ENCODE measurements around the gene VEPH1.

The VEPH1 gene

GRCh38 chr3:157535667-157536066 is 32.5 kb upstream of the VEPH1 start:
- no peaks in the 10 kb centered on the region for H4K20me1 ChIP-seq (ENCODE audit: insufficient read depth, low read length)
- no peak overlapping the region for H2AFZ ChIP-seq (ENCODE audit: low read depth, low read length)
- H3K9me3 ChIP-seq (ENCODE audit: insufficient read depth, low read length) = no peaks in the 10 kb centered on the region
- no peak overlapping the region for H3K27ac ChIP-seq (ENCODE audit: low read length)
- TF ChIP-seq EZH2phosphoT487 (IDR thresholded peaks at IDR 0.05; ENCODE audit: low read depth) (no peak), CTCF (IDR thresholded peaks at IDR 0.05; ENCODE audit: low read depth, low read length) (no peak)
- no peaks in the 10 kb centered on the region for H3K36me3 ChIP-seq (replicated peaks; ENCODE audit: low read depth, low read length)
- H3K4me1 ChIP-seq (ENCODE audit: low read length) = peaks cover 12% of the 10 kb centered on the region
- no peaks in the 10 kb centered on the region for H3K27me3 ChIP-seq (ENCODE audit: low read depth, low read length)
- H3K4me2 ChIP-seq (ENCODE audit: low read length) = no peak overlapping the region
- H3K4me3 ChIP-seq (ENCODE audit: low read length) = no peak overlapping the region
- H3K9ac ChIP-seq (ENCODE audit: low read length) = no peak overlapping the region
- H3K79me2 ChIP-seq (ENCODE audit: low read length) = no peaks in the 10 kb centered on the region

- no peaks in the 10 kb centered on the region for H3K79me2 ChIP-seq (ENCODE audit: low read length)
- TF ChIP-seq EZH2phosphoT487 (IDR thresholded peaks at IDR 0.05; ENCODE audit: low read depth) = no peak
- TF ChIP-seq CTCF (IDR thresholded peaks at IDR 0.05; ENCODE audit: low read depth, low read length) = no peak
- H2AFZ ChIP-seq (ENCODE audit: low read depth, low read length) = no peak overlapping the region
- no peak overlapping the region for H3K4me2 ChIP-seq (ENCODE audit: low read length)
- no peak overlapping the region for H3K27ac ChIP-seq (ENCODE audit: low read length)
- no peaks in the 10 kb centered on the region for H4K20me1 ChIP-seq (ENCODE audit: insufficient read depth, low read length)
- H3K36me3 ChIP-seq (replicated peaks; ENCODE audit: low read depth, low read length) = no peaks in the 10 kb centered on the region
- peaks cover 12% of the 10 kb centered on the region for H3K4me1 ChIP-seq (ENCODE audit: low read length)
- H3K9ac ChIP-seq (ENCODE audit: low read length) = no peak overlapping the region
- no peaks in the 10 kb centered on the region for H3K27me3 ChIP-seq (ENCODE audit: low read depth, low read length)
- H3K9me3 ChIP-seq (ENCODE audit: insufficient read depth, low read length) = no peaks in the 10 kb centered on the region
- no peak overlapping the region for H3K4me3 ChIP-seq (ENCODE audit: low read length)
Measured at GRCh38 chr3:157534725-157535161, 31.5 kb upstream of the VEPH1 start.

- no peaks in the 10 kb centered on the region for H3K9me3 ChIP-seq (ENCODE audit: insufficient read depth, low read length)
- H3K27ac ChIP-seq (ENCODE audit: low read length) = no peak overlapping the region
- no peaks in the 10 kb centered on the region for H3K79me2 ChIP-seq (ENCODE audit: low read length)
- no peaks in the 10 kb centered on the region for H3K36me3 ChIP-seq (replicated peaks; ENCODE audit: low read depth, low read length)
- H4K20me1 ChIP-seq (ENCODE audit: insufficient read depth, low read length) = no peaks in the 10 kb centered on the region
- H2AFZ ChIP-seq (ENCODE audit: low read depth, low read length) = peak overlapping the region; percentile 89
- no peaks in the 10 kb centered on the region for H3K27me3 ChIP-seq (ENCODE audit: low read depth, low read length)
- no peak overlapping the region for H3K9ac ChIP-seq (ENCODE audit: low read length)
- TF ChIP-seq CTCF (IDR thresholded peaks at IDR 0.05; ENCODE audit: low read depth, low read length) = no peak
- no peak for TF ChIP-seq EZH2phosphoT487 (IDR thresholded peaks at IDR 0.05; ENCODE audit: low read depth)
- no peak overlapping the region for H3K4me2 ChIP-seq (ENCODE audit: low read length)
- H3K4me1 ChIP-seq (ENCODE audit: low read length) = peaks cover 12% of the 10 kb centered on the region
- no peak overlapping the region for H3K4me3 ChIP-seq (ENCODE audit: low read length)
Measured at GRCh38 chr3:157533298-157534070, 30.3 kb upstream of the VEPH1 start.

GRCh38 chr3:157532529-157533297 is 29.5 kb upstream of the VEPH1 start:
- Histone ChIP-seq H3K4me1 (ENCODE audit: low read length) (peaks cover 12% of the 10 kb centered on the region), H2AFZ (ENCODE audit: low read depth, low read length) (peak overlapping the region; percentile 89), H3K4me2 (ENCODE audit: low read length) (peak overlapping the region; percentile 54), H3K4me3 (ENCODE audit: low read length) (peak overlapping the region; percentile 30), H3K9me3 (ENCODE audit: insufficient read depth, low read length) (no peaks in the 10 kb centered on the region), H3K27me3 (ENCODE audit: low read depth, low read length) (no peaks in the 10 kb centered on the region), H4K20me1 (ENCODE audit: insufficient read depth, low read length) (no peaks in the 10 kb centered on the region), H3K79me2 (ENCODE audit: low read length) (no peaks in the 10 kb centered on the region), H3K9ac (ENCODE audit: low read length) (no peak overlapping the region), H3K27ac (ENCODE audit: low read length) (no peak overlapping the region), H3K36me3 (replicated peaks; ENCODE audit: low read depth, low read length) (no peaks in the 10 kb centered on the region)
- peak; percentile 90 for TF ChIP-seq CTCF (IDR thresholded peaks at IDR 0.05; ENCODE audit: low read depth, low read length)
- TF ChIP-seq EZH2phosphoT487 (IDR thresholded peaks at IDR 0.05; ENCODE audit: low read depth) = no peak
